ENCODE results near the gene UNC13C. TPM values are rescaled to one million over a fixed set of nuclear protein-coding genes. Genes with fewer than 3 reads are reported as not detected.

UNC13C gene
- total RNA-seq, 4 donors from 2014 or later, result 0.04 to 0.24 (median 0.22) TPM

- H3K27me3 ChIP-seq, result no peaks in the 10 kb centered on the region
- WGBS, result 90% methylated on average over 4 of the region's 4 CpGs
- no peak overlapping the region for H3K4me3 ChIP-seq
- H3K27ac ChIP-seq, result no peak overlapping the region
- no peaks in the 10 kb centered on the region for H3K36me3 ChIP-seq
- no peak for DNase-seq (ENCODE audit: low spot score in 2 of 2)
- no peaks in the 10 kb centered on the region for H3K4me1 ChIP-seq
- no peak for TF ChIP-seq CTCF (IDR thresholded peaks at IDR 0.05)
- no peak for TF ChIP-seq EP300 (IDR thresholded peaks at IDR 0.05)
- TF ChIP-seq POLR2A (IDR thresholded peaks at IDR 0.05), result no peak
- no peak for TF ChIP-seq POLR2AphosphoS5 (IDR thresholded peaks at IDR 0.05)
- H3K9me3 ChIP-seq, result no peaks in the 10 kb centered on the region
Observed at GRCh38 chr15:53985562-53985961, 7.3 kb downstream of the UNC13C start.

DNA sequence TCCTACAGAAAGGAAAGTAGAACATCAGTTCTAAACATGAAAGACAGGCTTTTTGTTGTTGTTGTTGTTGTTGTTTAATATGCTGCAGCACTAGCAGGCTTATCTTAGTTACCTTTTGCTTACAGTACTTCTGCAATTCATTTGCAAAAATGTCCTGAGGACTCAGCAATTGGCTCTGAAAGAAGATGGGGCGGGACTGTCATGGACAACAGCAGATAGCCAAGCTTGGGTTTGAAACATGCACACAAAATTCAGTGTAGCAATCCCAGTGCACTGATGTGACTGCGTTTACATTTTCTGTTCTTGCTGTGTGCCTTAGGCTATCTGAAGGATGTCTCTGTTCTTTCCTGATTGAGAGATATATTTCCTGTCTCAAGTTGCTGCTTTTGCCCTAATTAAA is 9.2 kb downstream of the UNC13C start:
- no peak for TF ChIP-seq EP300 (IDR thresholded peaks at IDR 0.05)
- TF ChIP-seq POLR2A (IDR thresholded peaks at IDR 0.05), result no peak
- TF ChIP-seq CTCF (IDR thresholded peaks at IDR 0.05), result no peak
- TF ChIP-seq POLR2AphosphoS5 (IDR thresholded peaks at IDR 0.05), result no peak
- H3K27me3 ChIP-seq, result no peaks in the 10 kb centered on the region
- no peaks in the 10 kb centered on the region for H3K36me3 ChIP-seq
- H3K27ac ChIP-seq, result no peak overlapping the region
- H3K4me1 ChIP-seq, result no peaks in the 10 kb centered on the region
- WGBS, result 65% methylated on average over 2 of the region's 2 CpGs
- DNase-seq (ENCODE audit: low spot score in 2 of 2), result no peak
- no peak overlapping the region for H3K4me3 ChIP-seq
- H3K9me3 ChIP-seq, result no peaks in the 10 kb centered on the region

DNA sequence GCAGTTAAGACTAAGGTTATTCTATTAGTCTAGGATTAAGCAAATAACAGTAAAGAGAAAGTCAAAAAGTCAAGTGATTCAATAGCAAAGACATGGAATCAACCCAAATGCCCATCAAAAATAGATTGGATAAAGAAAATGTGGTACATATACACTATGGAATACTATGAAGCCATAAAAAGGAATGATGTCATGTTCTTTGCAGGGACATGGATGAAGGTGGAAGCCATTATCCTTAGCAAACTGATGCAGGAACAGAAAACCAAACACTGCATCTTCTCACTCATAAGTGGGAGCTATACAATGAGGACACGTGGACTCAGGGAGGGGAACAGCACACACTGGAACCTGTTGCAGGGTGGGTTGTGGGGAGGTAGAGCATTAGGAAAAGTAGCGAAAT is 29.0 kb downstream of the UNC13C start:
- H3K4me3 ChIP-seq, result no peak overlapping the region
- H3K9me3 ChIP-seq, result no peaks in the 10 kb centered on the region
- no peaks in the 10 kb centered on the region for H3K4me1 ChIP-seq
- DNase-seq (ENCODE audit: low spot score in 2 of 2), result no peak
- TF ChIP-seq POLR2A (IDR thresholded peaks at IDR 0.05), result no peak
- whole genome bisulfite sequencing, result 98% methylated on average over 2 of the region's 2 CpGs
- H3K27ac ChIP-seq, result no peak overlapping the region
- H3K36me3 ChIP-seq, result no peaks in the 10 kb centered on the region
- no peaks in the 10 kb centered on the region for H3K27me3 ChIP-seq

- Histone ChIP-seq H3K36me3 (no peaks in the 10 kb centered on the region), H3K4me1 (no peaks in the 10 kb centered on the region), H3K9me3 (no peaks in the 10 kb centered on the region), H3K4me3 (no peak overlapping the region), H3K27me3 (no peaks in the 10 kb centered on the region), H3K27ac (no peak overlapping the region)
- WGBS, result 69% methylated on average over 1 of the region's 1 CpG
- no peak for TF ChIP-seq POLR2AphosphoS5 (IDR thresholded peaks at IDR 0.05)
- no peak for TF ChIP-seq POLR2A (IDR thresholded peaks at IDR 0.05)
- no peak for TF ChIP-seq CTCF (IDR thresholded peaks at IDR 0.05)
- no peak for TF ChIP-seq EP300 (IDR thresholded peaks at IDR 0.05)
- no peak for DNase-seq (ENCODE audit: low spot score in 2 of 2)
Observed at GRCh38 chr15:54011656-54012055, 33.4 kb downstream of the UNC13C start.

DNA sequence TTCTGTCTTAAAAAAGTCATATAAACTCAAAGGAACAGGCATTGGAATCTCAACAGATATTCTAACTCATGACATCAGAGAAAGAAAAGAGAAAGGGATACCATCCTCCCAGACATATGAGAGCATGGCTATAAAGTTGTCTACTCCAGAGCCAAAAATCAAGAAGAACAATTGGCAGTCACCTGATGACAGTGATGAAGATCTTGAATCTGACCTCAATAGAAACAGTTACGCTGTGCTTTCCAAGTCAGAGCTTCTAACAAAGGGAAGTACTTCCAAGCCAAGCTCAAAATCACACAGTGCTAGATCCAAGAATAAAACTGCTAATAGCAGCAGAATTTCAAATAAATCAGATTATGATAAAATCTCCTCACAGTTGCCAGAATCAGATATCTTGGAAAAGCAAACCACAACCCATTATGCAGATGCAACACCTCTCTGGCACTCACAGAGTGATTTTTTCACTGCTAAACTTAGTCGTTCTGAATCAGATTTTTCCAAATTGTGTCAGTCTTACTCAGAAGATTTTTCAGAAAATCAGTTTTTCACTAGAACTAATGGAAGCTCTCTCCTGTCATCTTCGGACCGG is 35.9 kb downstream of the UNC13C start:
- H3K36me3 ChIP-seq, result no peaks in the 10 kb centered on the region
- no peaks in the 10 kb centered on the region for H3K4me1 ChIP-seq
- WGBS, result 42% methylated on average over 4 of the region's 4 CpGs
- no peak overlapping the region for H3K4me3 ChIP-seq
- TF ChIP-seq CTCF (IDR thresholded peaks at IDR 0.05), result no peak
- no peak for DNase-seq (ENCODE audit: low spot score in 2 of 2)
- H3K9me3 ChIP-seq, result no peaks in the 10 kb centered on the region
- no peaks in the 10 kb centered on the region for H3K27me3 ChIP-seq
- H3K27ac ChIP-seq, result no peak overlapping the region

DNA sequence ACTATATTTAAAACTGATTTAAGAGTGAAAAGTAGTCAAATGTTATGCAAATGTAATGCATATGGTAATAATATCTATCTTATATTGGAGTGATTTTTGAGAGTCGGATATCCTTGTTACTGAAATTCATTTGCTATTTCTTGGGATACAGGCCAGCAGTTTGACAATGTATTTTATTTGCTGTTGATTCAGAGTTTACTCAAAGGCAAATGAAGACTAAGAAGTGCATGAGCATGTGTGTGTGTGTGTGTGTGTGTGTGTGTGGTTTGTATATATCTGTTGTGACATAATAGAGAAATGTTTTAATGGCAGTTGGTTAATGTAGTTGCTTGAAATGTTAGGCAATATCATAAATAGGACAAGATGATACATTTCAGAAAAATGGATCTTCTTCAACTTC is 39.0 kb downstream of the UNC13C start:
- Histone ChIP-seq H3K27ac (no peak overlapping the region), H3K36me3 (no peaks in the 10 kb centered on the region), H3K9me3 (no peaks in the 10 kb centered on the region), H3K4me1 (no peaks in the 10 kb centered on the region), H3K4me3 (no peak overlapping the region), H3K27me3 (no peaks in the 10 kb centered on the region)
- DNase-seq (ENCODE audit: low spot score in 2 of 2), result no peak
- TF ChIP-seq POLR2A (IDR thresholded peaks at IDR 0.05) (no peak), EP300 (IDR thresholded peaks at IDR 0.05) (no peak), POLR2AphosphoS5 (IDR thresholded peaks at IDR 0.05) (no peak), CTCF (IDR thresholded peaks at IDR 0.05) (no peak)
- WGBS, result 68% methylated on average over 1 of the region's 1 CpG
